ENCODE results near the gene BUB1B.

DNA sequence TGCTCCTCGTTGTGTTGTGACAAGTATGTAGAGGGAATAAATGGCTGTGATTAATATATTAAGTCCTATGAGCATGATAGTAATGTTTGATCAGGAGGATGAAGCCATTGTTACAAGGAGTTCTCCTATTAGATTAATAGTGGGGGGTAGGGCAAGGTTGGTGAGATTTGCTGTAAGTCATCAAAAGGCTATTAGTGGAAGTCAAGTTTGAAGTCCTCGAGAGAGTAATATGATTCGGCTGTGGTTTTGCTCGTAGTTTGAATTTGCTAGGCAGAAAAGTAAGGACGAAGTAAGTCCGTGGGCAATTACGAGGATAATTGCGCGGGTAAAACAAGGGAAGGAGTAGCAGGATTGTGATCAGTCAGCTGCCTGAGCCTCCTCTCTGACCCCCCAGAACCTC lies 26.0 kb upstream of the BUB1B start:
- TF ChIP-seq STAT6 (CRISPR knock-in tag; IDR thresholded peaks at IDR 0.05), result no peak
- TF ChIP-seq TARDBP (IDR thresholded peaks at IDR 0.05), result no peak
- TF ChIP-seq BRCA1 (IDR thresholded peaks at IDR 0.05), result no peak
- TF ChIP-seq BRCA1 (CRISPR knock-in tag; IDR thresholded peaks at IDR 0.05), result no peak
- TF ChIP-seq ZNF696 (CRISPR knock-in tag; conservative IDR thresholded peaks at IDR 0.05), result no peak
- TF ChIP-seq PHTF2 (CRISPR knock-in tag; IDR thresholded peaks at IDR 0.05), result no peak
- no peak for TF ChIP-seq ZBTB33 (CRISPR knock-in tag; IDR thresholded peaks at IDR 0.05)
- no peak for TF ChIP-seq GMEB1 (CRISPR knock-in tag; IDR thresholded peaks at IDR 0.05)
- TF ChIP-seq, protein P1, sequence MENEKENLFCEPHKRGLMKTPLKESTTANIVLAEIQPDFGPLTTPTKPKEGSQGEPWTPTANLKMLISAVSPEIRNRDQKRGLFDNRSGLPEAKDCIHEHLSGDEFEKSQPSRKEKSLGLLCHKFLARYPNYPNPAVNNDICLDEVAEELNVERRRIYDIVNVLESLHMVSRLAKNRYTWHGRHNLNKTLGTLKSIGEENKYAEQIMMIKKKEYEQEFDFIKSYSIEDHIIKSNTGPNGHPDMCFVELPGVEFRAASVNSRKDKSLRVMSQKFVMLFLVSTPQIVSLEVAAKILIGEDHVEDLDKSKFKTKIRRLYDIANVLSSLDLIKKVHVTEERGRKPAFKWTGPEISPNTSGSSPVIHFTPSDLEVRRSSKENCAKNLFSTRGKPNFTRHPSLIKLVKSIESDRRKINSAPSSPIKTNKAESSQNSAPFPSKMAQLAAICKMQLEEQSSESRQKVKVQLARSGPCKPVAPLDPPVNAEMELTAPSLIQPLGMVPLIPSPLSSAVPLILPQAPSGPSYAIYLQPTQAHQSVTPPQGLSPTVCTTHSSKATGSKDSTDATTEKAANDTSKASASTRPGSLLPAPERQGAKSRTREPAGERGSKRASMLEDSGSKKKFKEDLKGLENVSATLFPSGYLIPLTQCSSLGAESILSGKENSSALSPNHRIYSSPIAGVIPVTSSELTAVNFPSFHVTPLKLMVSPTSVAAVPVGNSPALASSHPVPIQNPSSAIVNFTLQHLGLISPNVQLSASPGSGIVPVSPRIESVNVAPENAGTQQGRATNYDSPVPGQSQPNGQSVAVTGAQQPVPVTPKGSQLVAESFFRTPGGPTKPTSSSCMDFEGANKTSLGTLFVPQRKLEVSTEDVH (IDR thresholded peaks at IDR 0.05; ENCODE audit: low read depth, partially characterized antibody), result no peak
- TF ChIP-seq CAMTA2 (CRISPR knock-in tag; conservative IDR thresholded peaks at IDR 0.05), result no peak
- no peak for TF ChIP-seq FOXJ3 (CRISPR knock-in tag; IDR thresholded peaks at IDR 0.05)
- TF ChIP-seq, protein P2, sequence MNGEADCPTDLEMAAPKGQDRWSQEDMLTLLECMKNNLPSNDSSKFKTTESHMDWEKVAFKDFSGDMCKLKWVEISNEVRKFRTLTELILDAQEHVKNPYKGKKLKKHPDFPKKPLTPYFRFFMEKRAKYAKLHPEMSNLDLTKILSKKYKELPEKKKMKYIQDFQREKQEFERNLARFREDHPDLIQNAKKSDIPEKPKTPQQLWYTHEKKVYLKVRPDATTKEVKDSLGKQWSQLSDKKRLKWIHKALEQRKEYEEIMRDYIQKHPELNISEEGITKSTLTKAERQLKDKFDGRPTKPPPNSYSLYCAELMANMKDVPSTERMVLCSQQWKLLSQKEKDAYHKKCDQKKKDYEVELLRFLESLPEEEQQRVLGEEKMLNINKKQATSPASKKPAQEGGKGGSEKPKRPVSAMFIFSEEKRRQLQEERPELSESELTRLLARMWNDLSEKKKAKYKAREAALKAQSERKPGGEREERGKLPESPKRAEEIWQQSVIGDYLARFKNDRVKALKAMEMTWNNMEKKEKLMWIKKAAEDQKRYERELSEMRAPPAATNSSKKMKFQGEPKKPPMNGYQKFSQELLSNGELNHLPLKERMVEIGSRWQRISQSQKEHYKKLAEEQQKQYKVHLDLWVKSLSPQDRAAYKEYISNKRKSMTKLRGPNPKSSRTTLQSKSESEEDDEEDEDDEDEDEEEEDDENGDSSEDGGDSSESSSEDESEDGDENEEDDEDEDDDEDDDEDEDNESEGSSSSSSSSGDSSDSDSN (IDR thresholded peaks at IDR 0.05; ENCODE audit: borderline replicate concordance in 1 of 2, low read depth in 2 of 2, low read length in 2 of 2), result no peak
- no peak for TF ChIP-seq SP1 (CRISPR knock-in tag; IDR thresholded peaks at IDR 0.05)
- TF ChIP-seq ZNF282 (CRISPR knock-in tag; IDR thresholded peaks at IDR 0.05), result no peak
- TF ChIP-seq NR3C1 (CRISPR knock-in tag; IDR thresholded peaks at IDR 0.05), result no peak

Measured in K562 (cell line).